Ishikawa (cell line): ENCODE data around the gene OVOL2.

Experiments
- CREB1 ChIP-seq: IDR thresholded peaks from 2 replicates; pipeline ENCODE4 v1.6.1; 2012; ENCODE audit warnings: low read depth
- EGR1 ChIP-seq: IDR thresholded peaks from 2 replicates; pipeline ENCODE4 v1.6.1; 2012
- EP300 ChIP-seq: IDR thresholded peaks from 2 replicates; pipeline ENCODE4 v1.6.1; 2012; ENCODE audit warnings: borderline replicate concordance
- FOXM1 ChIP-seq: IDR thresholded peaks from 2 replicates; pipeline ENCODE4 v1.6.1; 2012; ENCODE audit warnings: low read depth, borderline replicate concordance
- MAX ChIP-seq: IDR thresholded peaks from 2 replicates; pipeline ENCODE4 v1.6.1; 2012
- NFIC ChIP-seq: IDR thresholded peaks from 2 replicates; pipeline ENCODE4 v1.6.1; 2012
- TAF1 ChIP-seq: IDR thresholded peaks from 2 replicates; pipeline ENCODE4 v1.6.1; 2012; ENCODE audit warnings: low read depth, mild to moderate bottlenecking
- TCF12 ChIP-seq: IDR thresholded peaks from 2 replicates; pipeline ENCODE4 v1.6.1; 2012; ENCODE audit warnings: low read depth
- TEAD4 ChIP-seq: IDR thresholded peaks from 2 replicates; pipeline ENCODE4 v1.6.1; 2012
- YY1 ChIP-seq: IDR thresholded peaks from 2 replicates; pipeline ENCODE4 v1.6.1; 2012; ENCODE audit warnings: low read depth
- TF ChIP-seq, protein P1 (sequence below): IDR thresholded peaks from 2 replicates; pipeline ENCODE4 v1.6.1; 2012; ENCODE audit warnings: low read depth, mild to moderate bottlenecking
- TF ChIP-seq, protein P2 (sequence below): IDR thresholded peaks from 2 replicates; pipeline ENCODE4 v1.6.1; 2012

Gene OVOL2

DNA sequence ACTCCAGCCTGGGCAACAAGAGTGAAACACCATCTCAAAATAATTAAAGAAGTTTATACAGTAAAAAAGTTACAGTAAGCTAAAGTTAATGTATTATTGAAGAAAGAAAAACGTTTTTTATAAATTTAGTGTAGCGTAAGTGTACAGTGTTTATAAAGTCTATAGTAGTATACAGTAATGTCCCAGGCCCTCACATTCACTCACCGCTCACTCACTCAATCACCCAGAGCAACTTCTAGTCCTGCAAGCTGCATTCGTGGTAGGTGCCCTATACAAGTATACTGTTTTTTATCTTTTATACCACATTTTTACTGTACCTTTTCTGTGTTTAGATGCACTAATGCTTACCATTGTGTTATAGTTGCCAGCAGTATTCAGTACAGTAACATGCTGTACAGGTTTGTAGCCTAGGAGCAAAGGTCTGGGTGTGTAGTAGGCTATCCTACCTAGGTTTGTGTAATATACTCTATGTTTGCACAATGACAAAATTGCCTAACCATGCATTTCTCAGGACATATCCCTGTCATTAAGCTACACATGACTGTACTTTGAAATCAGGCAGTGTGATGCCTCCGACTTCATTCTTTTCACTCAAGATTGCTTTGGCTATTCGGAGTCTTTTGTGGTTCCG, 72.2 kb downstream of the OVOL2 start:
- TF ChIP-seq EP300, result no peak
- TF ChIP-seq CREB1, result no peak
- TF ChIP-seq TCF12, result no peak
- TF ChIP-seq EGR1, result no peak
- no peak for TF ChIP-seq FOXM1
- TF ChIP-seq NFIC, result no peak
- TF ChIP-seq, protein P1, sequence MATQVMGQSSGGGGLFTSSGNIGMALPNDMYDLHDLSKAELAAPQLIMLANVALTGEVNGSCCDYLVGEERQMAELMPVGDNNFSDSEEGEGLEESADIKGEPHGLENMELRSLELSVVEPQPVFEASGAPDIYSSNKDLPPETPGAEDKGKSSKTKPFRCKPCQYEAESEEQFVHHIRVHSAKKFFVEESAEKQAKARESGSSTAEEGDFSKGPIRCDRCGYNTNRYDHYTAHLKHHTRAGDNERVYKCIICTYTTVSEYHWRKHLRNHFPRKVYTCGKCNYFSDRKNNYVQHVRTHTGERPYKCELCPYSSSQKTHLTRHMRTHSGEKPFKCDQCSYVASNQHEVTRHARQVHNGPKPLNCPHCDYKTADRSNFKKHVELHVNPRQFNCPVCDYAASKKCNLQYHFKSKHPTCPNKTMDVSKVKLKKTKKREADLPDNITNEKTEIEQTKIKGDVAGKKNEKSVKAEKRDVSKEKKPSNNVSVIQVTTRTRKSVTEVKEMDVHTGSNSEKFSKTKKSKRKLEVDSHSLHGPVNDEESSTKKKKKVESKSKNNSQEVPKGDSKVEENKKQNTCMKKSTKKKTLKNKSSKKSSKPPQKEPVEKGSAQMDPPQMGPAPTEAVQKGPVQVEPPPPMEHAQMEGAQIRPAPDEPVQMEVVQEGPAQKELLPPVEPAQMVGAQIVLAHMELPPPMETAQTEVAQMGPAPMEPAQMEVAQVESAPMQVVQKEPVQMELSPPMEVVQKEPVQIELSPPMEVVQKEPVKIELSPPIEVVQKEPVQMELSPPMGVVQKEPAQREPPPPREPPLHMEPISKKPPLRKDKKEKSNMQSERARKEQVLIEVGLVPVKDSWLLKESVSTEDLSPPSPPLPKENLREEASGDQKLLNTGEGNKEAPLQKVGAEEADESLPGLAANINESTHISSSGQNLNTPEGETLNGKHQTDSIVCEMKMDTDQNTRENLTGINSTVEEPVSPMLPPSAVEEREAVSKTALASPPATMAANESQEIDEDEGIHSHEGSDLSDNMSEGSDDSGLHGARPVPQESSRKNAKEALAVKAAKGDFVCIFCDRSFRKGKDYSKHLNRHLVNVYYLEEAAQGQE, result no peak
- no peak for TF ChIP-seq YY1
- TF ChIP-seq, protein P2, sequence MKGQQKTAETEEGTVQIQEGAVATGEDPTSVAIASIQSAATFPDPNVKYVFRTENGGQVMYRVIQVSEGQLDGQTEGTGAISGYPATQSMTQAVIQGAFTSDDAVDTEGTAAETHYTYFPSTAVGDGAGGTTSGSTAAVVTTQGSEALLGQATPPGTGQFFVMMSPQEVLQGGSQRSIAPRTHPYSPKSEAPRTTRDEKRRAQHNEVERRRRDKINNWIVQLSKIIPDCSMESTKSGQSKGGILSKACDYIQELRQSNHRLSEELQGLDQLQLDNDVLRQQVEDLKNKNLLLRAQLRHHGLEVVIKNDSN, result no peak

DNA sequence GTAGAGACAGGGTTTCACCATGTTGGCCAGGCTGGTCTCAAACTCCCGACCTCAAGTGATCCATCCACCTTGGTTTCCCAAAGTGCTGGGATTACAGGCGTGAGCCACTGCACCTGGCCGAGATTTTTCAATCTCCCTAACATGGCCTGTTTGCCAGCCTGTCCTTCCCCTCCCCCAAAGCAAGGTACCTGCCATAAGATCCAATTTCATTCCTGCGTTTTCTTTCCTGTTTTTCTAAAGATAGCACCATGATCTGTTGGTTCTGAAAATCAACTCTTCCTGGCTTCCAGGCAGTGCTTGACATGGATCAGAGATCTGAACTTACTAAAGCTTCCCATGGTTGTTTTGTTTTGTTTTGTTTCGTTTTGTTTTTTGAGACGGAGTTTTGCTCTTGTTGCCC, 81.4 kb downstream of the OVOL2 start:
- TF ChIP-seq TCF12, result no peak
- TF ChIP-seq FOXM1, result no peak
- TF ChIP-seq MAX, result no peak
- no peak for TF ChIP-seq CREB1
- TF ChIP-seq EGR1, result no peak
- no peak for TF ChIP-seq YY1
- no peak for TF ChIP-seq TAF1
- no peak for TF ChIP-seq TEAD4
- TF ChIP-seq, protein P1, result no peak
